Panc1 (cell line): ENCODE results near the gene DIAPH3. TPM values are rescaled to one million over a fixed set of nuclear protein-coding genes. Genes with fewer than 3 reads are reported as not detected.

Experiments used
- ATAC-seq: fragments of 200-7000 bp; cut with Tn5 transposase; 2 replicates; pipeline ENCODE4 v1.9.1; 2020; ENCODE audit warnings: mild to moderate bottlenecking, moderate library complexity
- BruUV-seq: library from RNA; stranded (reverse); fragments of 400-500 nt; replicated peaks from 2 replicates; lab custom pipeline; 2021; lab: Mats Ljungman, UMichigan
- CTCF ChIA-PET: fragments of 300-600 bp; sonication (Branson Sonifier 250); formaldehyde crosslinking; loops from one replicate; lab custom pipeline; 2022; ENCODE audit warnings: antibody characterized with exemption; lab: Charles Lee
- POLR2A ChIA-PET: fragments of 300-600 bp; sonication (Branson Sonifier 250); formaldehyde crosslinking; loops from one replicate; lab custom pipeline; 2022; ENCODE audit warnings: antibody characterized with exemption; lab: Charles Lee
- DNase-seq: peaks from one replicate; pipeline ENCODE4 v3.0.0-alpha.2; 2010; ENCODE audit warnings: low read depth, low spot score
- H3K27ac ChIP-seq: 2 replicates; pipeline ENCODE4 v1.5.1; 2011; ENCODE audit warnings: mild to moderate bottlenecking, low read length, inconsistent platforms
- H3K27me3 ChIP-seq: fragments of 200-500 bp; sonication (Bioruptor generic); 2 replicates; pipeline ENCODE4 v1.6.0; 2014; ENCODE audit warnings: low read length, inconsistent platforms; ENCODE audit not compliant: control insufficient read depth, insufficient read depth
- H3K36me3 ChIP-seq: fragments of 200-500 bp; sonication (Bioruptor generic); 2 replicates; pipeline ENCODE4 v1.5.1; 2014; ENCODE audit warnings: inconsistent platforms, mild to moderate bottlenecking, low read length, moderate library complexity; ENCODE audit not compliant: control insufficient read depth, insufficient read depth
- H3K4me1 ChIP-seq: 2 replicates; pipeline ENCODE4 v1.5.1; 2011; ENCODE audit warnings: inconsistent platforms, mild to moderate bottlenecking, low read length, moderate library complexity; ENCODE audit not compliant: control insufficient read depth, insufficient read depth
- H3K4me3 ChIP-seq, 2 experiments: 2 replicates each; pipeline ENCODE4 v1.5.1; 2011 to 2012; ENCODE audit warnings: low read depth in 2 of 2, low read length in 2 of 2, mild to moderate bottlenecking in 2 of 2, inconsistent platforms in 1 of 2, moderate library complexity in 1 of 2
- H3K9me3 ChIP-seq: fragments of 200-500 bp; sonication (Bioruptor generic); 2 replicates; pipeline ENCODE4 v1.5.1; 2014; ENCODE audit warnings: low read depth, mild to moderate bottlenecking, inconsistent platforms, low read length, moderate library complexity; ENCODE audit not compliant: control insufficient read depth, insufficient read depth
- POLR2AphosphoS5 ChIP-seq: IDR thresholded peaks from 2 replicates; pipeline ENCODE4 v1.6.1; 2012; ENCODE audit warnings: mild to moderate bottlenecking, low read depth, low read length, moderate library complexity
- SIN3A ChIP-seq: IDR thresholded peaks from 2 replicates; pipeline ENCODE4 v1.6.1; 2012; ENCODE audit warnings: low read depth, mild to moderate bottlenecking, low read length, moderate library complexity, borderline replicate concordance; ENCODE audit not compliant: insufficient read depth
- TCF7L2 ChIP-seq: IDR thresholded peaks from 2 replicates; pipeline ENCODE4 v1.6.1; 2011; ENCODE audit warnings: mild to moderate bottlenecking, low read depth, low read length, inconsistent platforms
- in situ Hi-C: cut with HindIII; loops from 2 replicates; pipeline ENCODE4 v1.10.0; 2016; ENCODE audit warnings: low sequenced_read_pairs, low pct_unique_long_range_greater_than_20kb
- intact Hi-C: fragments of 100-400 bp; cut with micrococcal nuclease; formaldehyde crosslinking; loops from one replicate; pipeline ENCODE4 v1.10.0; 2022; ENCODE audit not compliant: unreplicated experiment
- total RNA-seq: library from RNA; stranded (reverse); gene quantifications from one replicate; pipeline ENCODE4 v1.2.1, GENCODE V29; 2021; ENCODE audit not compliant: unreplicated experiment
- TF ChIP-seq, protein P1 (sequence below), 2 experiments: IDR thresholded peaks; 2 replicates each; pipeline ENCODE4 v1.6.1; 2011 to 2012; ENCODE audit warnings: low read depth in 2 of 2, control low read depth in 1 of 2, low read length in 1 of 2, mild to moderate bottlenecking in 1 of 2, moderate library complexity in 1 of 2; ENCODE audit not compliant: insufficient read depth in 1 of 2
- TF ChIP-seq, protein P2 (sequence below): fragments of 450-650 bp; IDR thresholded peaks from 2 replicates; pipeline ENCODE4 v1.5.1; 2017; ENCODE audit warnings: mild to moderate bottlenecking

DIAPH3 gene
- total RNA-seq, 1 experiment from 2014 or later = 15.4 TPM

DNA sequence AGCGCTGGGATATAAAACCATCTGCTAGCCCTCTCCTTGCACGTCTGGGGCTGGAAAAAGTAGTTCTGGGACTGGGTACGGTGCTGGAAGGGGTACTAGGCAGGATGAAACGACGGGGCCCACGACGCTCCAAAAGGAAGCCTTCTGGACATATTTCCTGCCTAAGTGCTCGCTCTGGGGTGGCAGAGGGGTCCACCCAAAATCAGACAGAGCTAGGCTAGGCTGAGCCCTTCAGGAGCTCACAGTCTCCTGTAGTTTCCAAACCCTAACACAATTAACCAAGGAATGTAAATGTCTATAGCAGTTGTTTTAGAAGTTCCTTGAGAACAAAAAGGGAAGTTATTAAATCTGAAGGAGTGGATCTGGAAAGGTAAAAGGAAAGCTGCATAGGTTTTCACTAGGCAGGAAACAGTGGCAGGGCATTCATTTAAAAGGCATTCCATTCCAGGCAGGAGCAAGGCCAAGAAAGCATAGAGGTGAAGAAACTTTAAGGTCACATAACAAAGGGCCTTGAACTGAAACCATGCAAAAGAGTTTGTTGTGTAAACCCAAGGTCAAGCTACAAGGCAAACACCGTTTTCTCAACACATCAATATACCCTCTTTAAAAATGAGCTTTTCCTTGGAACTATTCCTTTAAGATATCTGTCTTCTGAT is 634 bp upstream of the DIAPH3 start:
- H3K9me3 ChIP-seq = no peaks in the 10 kb centered on the region
- peak overlapping the region; percentile 88 to 95 for H3K4me3 ChIP-seq
- in situ Hi-C loops (no loop called here), intact Hi-C loops (no loop called here)
- H3K36me3 ChIP-seq = no peaks in the 10 kb centered on the region; the same call in 1 of the 2 replicates
- TF ChIP-seq POLR2AphosphoS5 = no peak; the same call in 1 of the 2 replicates
- TF ChIP-seq, protein P1, sequence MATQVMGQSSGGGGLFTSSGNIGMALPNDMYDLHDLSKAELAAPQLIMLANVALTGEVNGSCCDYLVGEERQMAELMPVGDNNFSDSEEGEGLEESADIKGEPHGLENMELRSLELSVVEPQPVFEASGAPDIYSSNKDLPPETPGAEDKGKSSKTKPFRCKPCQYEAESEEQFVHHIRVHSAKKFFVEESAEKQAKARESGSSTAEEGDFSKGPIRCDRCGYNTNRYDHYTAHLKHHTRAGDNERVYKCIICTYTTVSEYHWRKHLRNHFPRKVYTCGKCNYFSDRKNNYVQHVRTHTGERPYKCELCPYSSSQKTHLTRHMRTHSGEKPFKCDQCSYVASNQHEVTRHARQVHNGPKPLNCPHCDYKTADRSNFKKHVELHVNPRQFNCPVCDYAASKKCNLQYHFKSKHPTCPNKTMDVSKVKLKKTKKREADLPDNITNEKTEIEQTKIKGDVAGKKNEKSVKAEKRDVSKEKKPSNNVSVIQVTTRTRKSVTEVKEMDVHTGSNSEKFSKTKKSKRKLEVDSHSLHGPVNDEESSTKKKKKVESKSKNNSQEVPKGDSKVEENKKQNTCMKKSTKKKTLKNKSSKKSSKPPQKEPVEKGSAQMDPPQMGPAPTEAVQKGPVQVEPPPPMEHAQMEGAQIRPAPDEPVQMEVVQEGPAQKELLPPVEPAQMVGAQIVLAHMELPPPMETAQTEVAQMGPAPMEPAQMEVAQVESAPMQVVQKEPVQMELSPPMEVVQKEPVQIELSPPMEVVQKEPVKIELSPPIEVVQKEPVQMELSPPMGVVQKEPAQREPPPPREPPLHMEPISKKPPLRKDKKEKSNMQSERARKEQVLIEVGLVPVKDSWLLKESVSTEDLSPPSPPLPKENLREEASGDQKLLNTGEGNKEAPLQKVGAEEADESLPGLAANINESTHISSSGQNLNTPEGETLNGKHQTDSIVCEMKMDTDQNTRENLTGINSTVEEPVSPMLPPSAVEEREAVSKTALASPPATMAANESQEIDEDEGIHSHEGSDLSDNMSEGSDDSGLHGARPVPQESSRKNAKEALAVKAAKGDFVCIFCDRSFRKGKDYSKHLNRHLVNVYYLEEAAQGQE (IDR thresholded peaks at IDR 0.05; ENCODE audit: insufficient read depth in 1 of 2, low read depth in 2 of 2, low read length in 1 of 2) = no peak
- TF ChIP-seq SIN3A = no peak
- TF ChIP-seq, protein P2, sequence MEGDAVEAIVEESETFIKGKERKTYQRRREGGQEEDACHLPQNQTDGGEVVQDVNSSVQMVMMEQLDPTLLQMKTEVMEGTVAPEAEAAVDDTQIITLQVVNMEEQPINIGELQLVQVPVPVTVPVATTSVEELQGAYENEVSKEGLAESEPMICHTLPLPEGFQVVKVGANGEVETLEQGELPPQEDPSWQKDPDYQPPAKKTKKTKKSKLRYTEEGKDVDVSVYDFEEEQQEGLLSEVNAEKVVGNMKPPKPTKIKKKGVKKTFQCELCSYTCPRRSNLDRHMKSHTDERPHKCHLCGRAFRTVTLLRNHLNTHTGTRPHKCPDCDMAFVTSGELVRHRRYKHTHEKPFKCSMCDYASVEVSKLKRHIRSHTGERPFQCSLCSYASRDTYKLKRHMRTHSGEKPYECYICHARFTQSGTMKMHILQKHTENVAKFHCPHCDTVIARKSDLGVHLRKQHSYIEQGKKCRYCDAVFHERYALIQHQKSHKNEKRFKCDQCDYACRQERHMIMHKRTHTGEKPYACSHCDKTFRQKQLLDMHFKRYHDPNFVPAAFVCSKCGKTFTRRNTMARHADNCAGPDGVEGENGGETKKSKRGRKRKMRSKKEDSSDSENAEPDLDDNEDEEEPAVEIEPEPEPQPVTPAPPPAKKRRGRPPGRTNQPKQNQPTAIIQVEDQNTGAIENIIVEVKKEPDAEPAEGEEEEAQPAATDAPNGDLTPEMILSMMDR = no peak
- TF ChIP-seq TCF7L2 = no peak
- H3K27me3 ChIP-seq = no peaks in the 10 kb centered on the region
- H3K27ac ChIP-seq = peak overlapping the region; percentile 96
- ATAC-seq (peak; percentile 59), DNase-seq (no peak)
- ChIA-PET POLR2A (no interaction called here), CTCF (no interaction called here)
- BruUV-seq = no TSS peak
- peaks cover 5% of the 10 kb centered on the region for H3K4me1 ChIP-seq

DNA sequence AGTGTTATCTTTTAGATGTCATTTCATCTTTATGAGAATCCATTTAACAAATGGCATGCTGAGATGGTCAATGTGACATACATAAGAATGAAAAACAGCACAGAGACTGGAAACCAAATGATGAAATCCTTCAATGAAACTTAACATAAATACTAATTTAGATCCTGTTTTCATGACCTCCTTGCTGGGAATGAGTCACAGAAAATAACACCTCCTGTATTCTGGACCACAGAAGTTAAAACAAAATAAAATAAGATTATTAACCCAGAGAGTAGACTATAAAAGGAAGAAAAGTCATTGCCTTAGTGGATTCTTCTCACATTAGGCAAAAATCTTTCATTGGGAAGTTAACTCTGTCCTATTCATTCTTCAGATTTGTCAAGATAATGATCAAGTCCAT is 1.6 kb downstream of the DIAPH3 start:
- ChIA-PET CTCF (interaction anchor here (0.6 kb wide), 1 partner anchor 12 kb away, joined by 3 read pairs; no protein-coding TSS in a partner anchor), POLR2A (no interaction called here)
- H3K36me3 ChIP-seq = no peaks in the 10 kb centered on the region; the same call in 1 of the 2 replicates
- no peaks in the 10 kb centered on the region for H3K27me3 ChIP-seq
- TF ChIP-seq POLR2AphosphoS5 (no peak), TCF7L2 (no peak), SIN3A (no peak)
- TF ChIP-seq, protein P2 = no peak
- TF ChIP-seq, protein P1 (IDR thresholded peaks at IDR 0.05; ENCODE audit: insufficient read depth in 1 of 2, low read depth in 2 of 2, low read length in 1 of 2) = no peak
- no peak for DNase-seq
- ATAC-seq = no peak
- H3K9me3 ChIP-seq = no peaks in the 10 kb centered on the region
- H3K4me3 ChIP-seq = peak overlapping the region in 1 of 2 experiments; percentile 88; a peak in 1 of 4 replicates
- BruUV-seq = no TSS peak
- intact Hi-C loops (no loop called here), in situ Hi-C loops (no loop called here)
- peaks cover 5% of the 10 kb centered on the region for H3K4me1 ChIP-seq
- H3K27ac ChIP-seq = no peak overlapping the region
